KMS-11 (cell line): Measurements from ENCODE around the gene SNRNP70.

ENCODE experiments used
- H2AFZ ChIP-seq: fragments of 200-600 bp; sonication (generic); 2 replicates; pipeline ENCODE4 v1.6.1; 2016; ENCODE audit warnings: antibody characterized with exemption, mixed run types, low read depth
- H3K27ac ChIP-seq: fragments of 200-600 bp; sonication (generic); 2 replicates; pipeline ENCODE4 v1.6.1; 2016; ENCODE audit warnings: mild to moderate bottlenecking, mixed run types
- H3K27me3 ChIP-seq: fragments of 200-600 bp; sonication (generic); 2 replicates; pipeline ENCODE4 v1.6.1; 2017; ENCODE audit warnings: mild to moderate bottlenecking, low read depth, mixed run types, moderate library complexity; ENCODE audit not compliant: insufficient read depth
- H3K36me3 ChIP-seq: fragments of 200-600 bp; sonication (generic); 2 replicates; pipeline ENCODE4 v1.6.1; 2017; ENCODE audit warnings: mild to moderate bottlenecking, mixed run types; ENCODE audit not compliant: insufficient read depth
- H3K4me1 ChIP-seq: fragments of 200-600 bp; sonication (generic); 2 replicates; pipeline ENCODE4 v1.6.1; 2016; ENCODE audit warnings: mild to moderate bottlenecking, low read depth, mixed run types; ENCODE audit not compliant: poor library complexity, severe bottlenecking
- H3K4me2 ChIP-seq: fragments of 200-600 bp; sonication (generic); 2 replicates; pipeline ENCODE4 v1.7.0; 2016; ENCODE audit warnings: mild to moderate bottlenecking, mixed run types
- H3K4me3 ChIP-seq: fragments of 200-600 bp; sonication (generic); IDR thresholded peaks from 2 replicates; pipeline ENCODE4 v1.6.1; 2017; ENCODE audit warnings: low read depth, low read length, mixed read lengths; ENCODE audit not compliant: insufficient read depth
- H3K79me2 ChIP-seq: fragments of 200-600 bp; sonication (generic); 2 replicates; pipeline ENCODE4 v1.6.1; 2016; ENCODE audit warnings: low read depth, mixed run types; ENCODE audit not compliant: insufficient read depth
- H3K9ac ChIP-seq: fragments of 200-600 bp; sonication (generic); 2 replicates; pipeline ENCODE4 v1.6.1; 2016; ENCODE audit warnings: mild to moderate bottlenecking, mixed run types
- H4K20me1 ChIP-seq: fragments of 200-600 bp; sonication (generic); 2 replicates; pipeline ENCODE4 v1.6.1; 2016; ENCODE audit warnings: mild to moderate bottlenecking, mixed run types; ENCODE audit not compliant: insufficient read depth
- CTCF ChIP-seq: fragments of 200-600 bp; sonication (generic); conservative IDR thresholded peaks from 2 replicates; pipeline ENCODE4 v1.6.1; 2017; ENCODE audit warnings: low read depth, mild to moderate bottlenecking, antibody characterized with exemption, low read length, moderate library complexity, mixed read lengths

Gene SNRNP70

GRCh38 chr19:49103331-49104085 is 18.3 kb downstream of the SNRNP70 start:
- H3K27ac ChIP-seq: no peak overlapping the region
- no peak overlapping the region for H3K9ac ChIP-seq
- no peak for TF ChIP-seq CTCF
- H4K20me1 ChIP-seq: no peaks in the 10 kb centered on the region
- no peak overlapping the region for H2AFZ ChIP-seq
- no peak overlapping the region for H3K4me2 ChIP-seq
- H3K4me1 ChIP-seq: no peaks in the 10 kb centered on the region
- H3K79me2 ChIP-seq: peaks cover 5% of the 10 kb centered on the region
- no peak overlapping the region for H3K4me3 ChIP-seq
- no peaks in the 10 kb centered on the region for H3K27me3 ChIP-seq
- H3K36me3 ChIP-seq: no peaks in the 10 kb centered on the region; the same call in 1 of the 2 replicates

DNA sequence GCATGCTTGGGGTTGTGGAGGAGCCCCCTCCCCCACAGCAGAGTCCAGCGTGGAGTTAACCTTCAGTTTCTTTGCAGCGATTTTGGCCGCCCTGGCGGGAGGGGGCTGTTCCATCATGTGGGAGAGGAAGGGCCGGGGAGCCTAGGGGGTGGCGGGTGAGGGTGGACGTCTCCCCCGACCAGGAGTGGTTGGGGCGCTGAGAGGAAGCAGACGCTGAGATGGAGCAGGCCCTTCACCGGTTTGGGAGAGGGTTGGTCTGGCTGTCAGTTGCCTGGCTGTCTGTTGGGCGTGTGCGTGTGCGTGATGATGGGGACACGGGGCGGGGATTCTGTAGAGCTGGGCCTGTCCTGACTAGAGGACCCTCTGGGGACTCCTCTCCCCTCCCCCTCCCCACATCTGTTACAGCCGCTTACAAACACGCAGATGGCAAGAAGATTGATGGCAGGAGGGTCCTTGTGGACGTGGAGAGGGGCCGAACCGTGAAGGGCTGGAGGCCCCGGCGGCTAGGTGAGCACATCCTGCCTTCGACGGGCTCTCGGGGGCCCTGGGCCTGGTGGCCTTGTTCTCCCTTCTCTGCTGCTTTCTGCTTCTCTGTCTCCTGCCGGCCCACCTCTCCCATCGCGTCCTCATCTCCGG is 19.1 kb downstream of the SNRNP70 start:
- Histone ChIP-seq H3K36me3 (no peaks in the 10 kb centered on the region; the same call in 1 of the 2 replicates), H3K9ac (no peak overlapping the region), H3K4me1 (no peaks in the 10 kb centered on the region), H3K4me3 (no peak overlapping the region), H4K20me1 (no peaks in the 10 kb centered on the region), H3K27ac (no peak overlapping the region), H2AFZ (no peak overlapping the region), H3K79me2 (no peaks in the 10 kb centered on the region), H3K4me2 (no peak overlapping the region), H3K27me3 (no peaks in the 10 kb centered on the region)
- TF ChIP-seq CTCF: no peak

DNA sequence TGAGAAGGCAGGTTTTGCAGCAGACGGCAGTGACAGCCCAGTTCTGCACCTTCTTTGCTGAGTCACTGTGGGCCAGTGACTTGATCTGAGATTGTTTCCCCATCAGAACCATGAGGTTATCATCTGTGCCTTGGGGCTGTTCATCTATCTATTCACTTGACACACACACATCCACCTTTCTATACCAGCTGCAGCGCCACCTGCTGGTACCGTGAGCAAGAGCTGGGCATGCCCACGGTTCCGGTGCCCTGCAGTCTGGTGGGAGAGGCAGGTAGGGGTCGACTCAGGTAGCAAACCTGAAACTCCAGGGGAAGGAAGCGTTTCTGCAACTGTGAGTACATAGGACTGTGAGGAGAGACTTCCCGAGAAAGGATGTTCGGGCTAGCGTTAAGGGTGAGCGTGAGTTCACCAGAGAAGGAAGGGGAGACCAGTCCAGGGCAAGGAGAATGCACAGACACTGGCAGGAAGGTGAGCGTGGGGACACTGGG is 21.4 kb downstream of the SNRNP70 start:
- no peaks in the 10 kb centered on the region; the same call in 1 of the 2 replicates for H3K36me3 ChIP-seq
- TF ChIP-seq CTCF: peak; percentile 79
- H3K79me2 ChIP-seq: no peaks in the 10 kb centered on the region
- no peaks in the 10 kb centered on the region for H3K27me3 ChIP-seq
- H3K4me2 ChIP-seq: no peak overlapping the region
- H3K4me3 ChIP-seq: no peak overlapping the region
- H3K27ac ChIP-seq: no peak overlapping the region
- no peak overlapping the region for H2AFZ ChIP-seq
- H3K4me1 ChIP-seq: no peaks in the 10 kb centered on the region
- no peaks in the 10 kb centered on the region for H4K20me1 ChIP-seq
- no peak overlapping the region for H3K9ac ChIP-seq

DNA sequence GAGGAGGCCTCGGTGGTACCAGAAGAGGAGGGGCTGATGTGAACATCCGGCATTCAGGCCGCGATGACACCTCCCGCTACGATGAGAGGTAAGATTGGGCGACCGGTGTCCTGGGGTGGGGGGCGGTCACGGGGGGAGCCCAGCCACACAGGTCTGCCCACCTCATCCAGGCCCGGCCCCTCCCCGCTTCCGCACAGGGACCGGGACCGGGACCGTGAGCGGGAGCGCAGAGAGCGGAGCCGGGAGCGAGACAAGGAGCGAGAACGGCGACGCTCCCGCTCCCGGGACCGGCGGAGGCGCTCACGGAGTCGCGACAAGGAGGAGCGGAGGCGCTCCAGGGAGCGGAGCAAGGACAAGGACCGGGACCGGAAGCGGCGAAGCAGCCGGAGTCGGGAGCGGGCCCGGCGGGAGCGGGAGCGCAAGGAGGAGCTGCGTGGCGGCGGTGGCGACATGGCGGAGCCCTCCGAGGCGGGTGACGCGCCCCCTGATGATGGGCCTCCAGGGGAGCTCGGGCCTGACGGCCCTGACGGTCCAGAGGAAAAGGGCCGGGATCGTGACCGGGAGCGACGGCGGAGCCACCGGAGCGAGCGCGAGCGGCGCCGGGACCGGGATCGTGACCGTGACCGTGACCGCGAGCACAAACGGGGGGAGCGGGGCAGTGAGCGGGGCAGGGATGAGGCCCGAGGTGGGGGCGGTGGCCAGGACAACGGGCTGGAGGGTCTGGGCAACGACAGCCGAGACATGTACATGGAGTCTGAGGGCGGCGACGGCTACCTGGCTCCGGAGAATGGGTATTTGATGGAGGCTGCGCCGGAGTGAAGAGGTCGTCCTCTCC is 22.6 kb downstream of the SNRNP70 start:
- no peaks in the 10 kb centered on the region for H3K79me2 ChIP-seq
- no peak overlapping the region for H2AFZ ChIP-seq
- H3K4me2 ChIP-seq: no peak overlapping the region
- H3K9ac ChIP-seq: no peak overlapping the region
- TF ChIP-seq CTCF: no peak
- H3K4me3 ChIP-seq: no peak overlapping the region
- H3K36me3 ChIP-seq: no peaks in the 10 kb centered on the region; the same call in 1 of the 2 replicates
- H3K27ac ChIP-seq: no peak overlapping the region
- H4K20me1 ChIP-seq: no peaks in the 10 kb centered on the region
- no peaks in the 10 kb centered on the region for H3K27me3 ChIP-seq
- H3K4me1 ChIP-seq: no peaks in the 10 kb centered on the region
